ENCODE measurements around the gene QRICH2. TPM values are rescaled to one million over a fixed set of nuclear protein-coding genes. Genes with fewer than 3 reads are reported as not detected.
"Not testable (repeated sequence)": the region's sequence is repeated elsewhere in the genome, so short reads cannot be mapped to it uniquely, and the experiment has no call there.

Gene QRICH2
- total RNA-seq, 1 donor from 2014 or later, result 3.6 TPM

DNA sequence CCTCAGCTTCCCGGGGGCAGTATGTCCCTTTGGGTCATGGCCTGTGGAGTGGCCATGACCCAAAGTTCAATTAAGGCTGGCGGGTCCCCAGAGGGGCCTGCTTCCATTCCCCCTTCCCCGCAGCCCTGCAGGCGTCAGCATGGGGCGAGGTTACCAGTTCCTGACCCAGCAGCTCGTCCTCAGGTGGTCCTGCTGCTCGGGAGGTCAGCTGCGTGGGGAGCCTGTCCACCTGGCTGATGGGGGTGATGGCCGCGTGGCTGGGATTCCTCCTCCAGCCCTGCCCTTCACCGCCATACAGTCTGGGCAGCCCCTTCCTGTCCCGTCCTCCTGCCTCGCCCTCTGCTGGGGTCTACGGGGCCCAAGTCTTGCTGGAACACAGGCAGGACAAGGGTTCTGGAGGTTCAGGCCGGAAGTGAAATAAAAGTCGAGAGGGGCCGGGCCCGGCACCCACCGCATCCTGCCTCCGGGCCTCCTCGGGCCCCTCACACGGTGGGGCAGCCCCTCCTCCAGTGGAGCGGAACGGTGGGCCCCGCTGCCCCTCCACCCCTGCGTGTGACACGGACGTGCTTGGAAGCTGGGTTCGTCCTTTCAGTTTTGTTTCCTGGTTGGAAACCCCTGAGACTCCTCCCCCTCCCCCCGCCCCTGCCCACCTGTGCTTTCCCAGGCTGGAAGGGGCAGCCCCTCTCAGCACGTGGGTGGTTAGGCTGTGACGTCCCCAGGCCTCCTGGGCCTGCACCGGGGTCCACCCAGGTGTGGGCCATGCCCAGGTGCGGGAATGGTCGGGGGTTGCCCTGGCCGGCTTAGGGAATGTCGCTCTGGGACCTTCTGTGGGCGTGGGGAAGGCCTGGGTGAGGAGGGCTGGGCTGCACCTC is 36.2 kb downstream of the QRICH2 start:
- intact Hi-C loops (cut with DNase I), result no loop called here
- ATAC-seq (no peak), DNase-seq (ENCODE audit: missing footprints) (peak; percentile 78)

DNA sequence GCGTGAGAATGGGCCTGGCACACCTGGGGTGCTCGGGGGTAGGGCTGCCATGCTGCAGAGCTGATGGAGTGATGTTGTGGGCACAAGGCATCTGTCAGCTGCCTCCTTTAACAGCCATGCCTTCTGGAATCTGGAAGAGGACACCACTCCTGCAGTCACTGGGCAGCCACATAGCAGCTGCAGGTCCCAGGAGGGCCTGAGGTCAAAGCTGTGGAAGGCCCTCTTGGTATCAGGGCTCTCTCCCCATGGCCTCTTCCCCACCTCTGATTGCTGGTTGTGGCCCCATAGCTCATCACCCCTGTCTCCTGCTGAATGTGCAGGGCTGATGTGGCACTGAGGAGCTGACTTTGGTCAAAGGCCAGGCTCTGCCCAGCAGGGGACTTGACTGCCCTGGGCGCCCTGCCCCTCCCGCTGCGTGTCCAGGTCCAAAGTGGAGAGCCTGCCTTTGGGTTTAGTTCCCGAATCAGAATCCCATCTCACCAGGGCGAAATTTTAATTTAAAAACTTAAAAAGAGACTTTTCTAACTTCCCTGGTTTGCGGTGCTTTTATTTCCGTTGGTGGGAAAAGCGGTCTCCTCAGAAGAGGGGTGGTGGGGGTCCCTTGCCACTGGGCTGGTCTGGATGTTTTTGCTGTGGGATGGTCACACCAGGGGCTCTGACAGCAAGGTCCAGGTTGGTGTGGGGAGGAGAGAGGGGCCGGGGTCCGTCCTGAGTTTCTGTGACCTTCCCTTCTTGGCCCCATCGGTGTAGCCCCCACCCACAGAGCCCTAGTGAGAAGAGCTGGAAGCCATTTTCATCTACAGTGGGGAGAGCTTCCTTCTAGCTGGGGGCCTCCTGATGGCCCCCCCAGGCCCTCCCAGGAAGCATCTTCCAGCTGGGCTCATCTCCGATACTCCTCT is 37.1 kb downstream of the QRICH2 start:
- DNase-seq (ENCODE audit: missing footprints), result peak; percentile 59
- ATAC-seq, result no peak
- intact Hi-C loops (cut with DNase I), result no loop called here

DNA sequence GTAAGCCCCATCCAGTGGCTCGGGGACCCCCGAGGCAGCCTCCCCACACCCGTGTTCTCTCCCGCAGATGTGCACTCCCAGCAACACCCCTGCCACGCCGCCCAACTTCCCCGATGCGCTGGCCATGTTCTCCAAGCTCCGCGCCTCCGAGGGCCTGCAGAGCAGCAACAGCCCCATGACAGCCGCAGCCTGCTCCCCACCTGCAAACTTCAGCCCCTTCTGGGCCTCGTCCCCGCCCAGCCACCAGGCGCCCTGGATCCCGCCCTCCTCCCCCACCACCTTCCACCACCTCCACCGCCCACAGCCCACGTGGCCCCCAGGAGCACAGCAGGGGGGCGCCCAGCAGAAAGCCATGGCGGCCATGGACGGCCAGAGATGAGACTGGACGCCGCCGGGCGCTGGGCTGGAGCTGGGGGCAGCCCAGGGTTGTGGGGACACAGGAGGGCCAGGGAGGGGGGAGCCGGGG is 37.9 kb downstream of the QRICH2 start:
- intact Hi-C loops (cut with DNase I), result no loop called here
- DNase-seq (ENCODE audit: missing footprints) (peak; percentile 67), ATAC-seq (no peak)

DNA sequence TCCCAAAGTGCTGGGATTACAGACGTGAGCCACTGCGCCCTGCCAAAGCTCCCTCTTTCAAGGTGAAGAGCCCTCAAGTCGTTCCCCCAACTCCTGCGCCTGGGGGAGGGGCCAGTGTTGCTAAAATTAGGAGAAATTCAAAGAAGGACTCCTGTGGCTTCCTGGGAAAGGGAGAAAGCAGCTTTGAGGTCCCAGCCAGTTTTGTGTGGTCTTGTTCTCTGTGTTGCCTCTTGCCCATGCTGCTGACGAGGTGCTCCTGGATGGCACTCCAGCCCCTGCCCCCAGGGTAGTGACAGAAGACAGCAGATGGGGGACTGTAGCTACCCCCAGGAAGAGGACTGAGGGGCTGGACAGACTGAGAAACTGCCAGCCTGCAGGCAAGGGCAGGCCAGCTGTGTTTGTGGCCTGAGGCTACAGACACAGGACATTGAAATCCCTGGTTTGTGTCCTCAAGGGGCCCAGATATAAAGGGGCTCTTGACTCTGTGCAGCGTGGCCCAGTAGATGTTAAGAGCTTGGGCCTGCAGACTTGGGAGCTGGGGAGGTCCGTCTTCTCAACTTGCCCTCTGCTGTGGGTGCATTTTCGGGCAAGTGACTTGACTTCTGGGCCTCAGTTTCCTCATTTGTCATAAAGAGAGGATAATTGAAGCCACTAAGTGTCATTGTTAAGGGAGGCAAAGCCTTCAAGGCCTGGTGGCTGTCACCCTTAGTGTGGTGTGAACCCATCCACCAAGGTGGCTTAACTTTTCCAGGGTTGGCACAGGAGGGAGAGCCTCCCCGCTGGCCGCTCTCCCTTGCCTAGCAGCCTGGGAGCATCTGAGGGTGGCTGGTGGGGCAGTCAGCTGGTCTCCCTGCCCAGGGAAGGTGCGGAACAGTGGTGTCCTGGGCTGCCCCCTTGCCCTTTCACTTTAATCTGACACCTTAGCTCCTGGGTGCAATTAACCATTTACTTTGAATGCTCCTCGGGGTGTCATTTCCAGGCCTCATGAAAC is 38.8 kb downstream of the QRICH2 start:
- intact Hi-C loops (cut with DNase I), result loop anchor here (5.0 kb wide), 1 partner anchor 72 kb away; no protein-coding TSS in a partner anchor
- ATAC-seq (no peak), DNase-seq (ENCODE audit: missing footprints) (peak; percentile 6)

DNA sequence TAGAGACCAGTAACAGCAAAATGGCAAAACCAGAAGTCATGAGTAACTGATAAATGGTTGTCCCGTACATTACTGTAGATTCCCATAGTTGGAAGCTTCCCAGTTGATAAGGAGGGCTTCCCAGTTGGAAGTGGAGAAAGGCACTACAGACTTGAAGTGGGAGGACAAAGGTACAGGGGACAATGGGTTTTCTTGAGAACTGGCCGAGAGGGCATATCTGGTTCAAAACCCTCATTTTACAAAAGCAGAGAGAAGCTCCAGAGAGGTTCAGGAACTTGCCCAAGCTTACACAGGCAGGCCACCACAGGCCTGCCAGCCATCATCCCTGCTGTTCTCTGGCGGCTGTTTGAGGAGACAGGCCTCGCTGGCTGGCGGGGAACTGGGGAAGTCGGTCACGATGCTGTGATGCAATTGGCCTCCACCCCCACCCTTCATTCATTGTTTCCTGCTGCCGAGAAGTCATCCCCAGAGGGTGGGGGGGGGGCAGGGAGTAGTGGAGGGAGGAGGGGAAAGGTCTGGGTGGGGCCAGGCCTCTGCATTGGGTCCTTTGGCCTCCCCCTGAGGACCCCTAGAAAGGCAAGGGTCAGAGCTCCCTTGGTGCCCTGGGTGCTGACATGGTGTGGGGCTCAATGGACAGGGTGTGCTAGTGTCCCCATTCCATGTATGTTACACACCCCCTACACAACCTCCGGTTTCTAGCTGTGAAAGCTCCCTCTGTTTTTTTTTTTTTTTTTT is 39.9 kb downstream of the QRICH2 start:
- ATAC-seq, result peak; percentile 30
- peak; percentile 92 for DNase-seq (ENCODE audit: missing footprints)
- intact Hi-C loops (cut with DNase I), result loop anchor here (5.0 kb wide), 1 partner anchor 71 kb away; no protein-coding TSS in a partner anchor

DNA sequence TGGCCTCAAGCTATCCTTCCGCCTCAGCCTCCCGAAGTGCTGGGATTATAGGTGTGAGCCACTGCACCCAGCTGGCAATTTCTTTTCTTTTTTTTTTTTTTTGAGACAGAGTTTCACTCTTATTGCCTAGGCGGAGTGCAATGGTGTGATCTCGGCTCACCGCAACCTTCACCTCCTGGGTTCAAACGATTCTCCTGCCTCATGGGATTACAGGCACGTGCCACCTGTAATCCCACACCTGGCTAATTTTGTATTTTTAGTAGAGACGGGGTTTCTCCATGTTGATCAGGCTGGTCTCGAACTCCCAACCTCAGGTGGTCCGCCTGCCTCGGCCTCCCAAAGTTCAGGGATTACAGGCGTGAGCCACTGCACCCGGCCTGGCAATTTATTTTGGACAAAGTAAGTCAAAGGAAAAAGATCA is 40.5 kb downstream of the QRICH2 start:
- intact Hi-C loops (cut with DNase I), result loop anchor here (5.0 kb wide), 1 partner anchor 70 kb away; no protein-coding TSS in a partner anchor
- ATAC-seq, result not testable (repeated sequence)
- DNase-seq (ENCODE audit: missing footprints), result peak; percentile 43

DNA sequence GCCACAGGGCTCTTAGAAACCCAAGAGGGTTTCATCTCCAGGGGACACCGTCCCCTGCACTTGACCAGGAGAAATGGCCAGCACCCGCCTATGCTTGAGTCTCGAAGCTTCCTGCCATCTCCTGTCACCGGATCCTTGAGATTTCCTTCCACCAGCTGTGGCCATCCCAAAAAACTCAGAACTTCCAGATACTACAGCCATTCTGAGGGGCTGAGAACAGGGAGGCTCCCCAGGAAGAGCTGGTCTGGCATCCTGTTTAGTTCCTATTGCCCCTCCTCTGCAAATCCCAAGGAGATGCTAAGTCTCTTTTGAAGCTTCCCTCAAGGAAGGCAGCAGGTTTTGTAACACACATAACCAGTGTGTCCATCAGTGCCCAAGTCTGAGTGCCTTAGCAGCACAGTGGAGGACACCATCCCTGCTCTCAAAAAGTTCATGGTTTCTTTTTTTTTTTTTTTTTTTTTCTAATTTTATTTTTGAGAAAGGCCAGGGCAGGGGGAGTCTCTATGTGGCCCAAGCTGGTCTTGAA is 41.0 kb downstream of the QRICH2 start:
- ATAC-seq, result no peak
- peak; percentile 8 for DNase-seq (ENCODE audit: missing footprints)
- intact Hi-C loops (cut with DNase I), result loop anchor here (5.0 kb wide), 1 partner anchor 70 kb away; no protein-coding TSS in a partner anchor

DNA sequence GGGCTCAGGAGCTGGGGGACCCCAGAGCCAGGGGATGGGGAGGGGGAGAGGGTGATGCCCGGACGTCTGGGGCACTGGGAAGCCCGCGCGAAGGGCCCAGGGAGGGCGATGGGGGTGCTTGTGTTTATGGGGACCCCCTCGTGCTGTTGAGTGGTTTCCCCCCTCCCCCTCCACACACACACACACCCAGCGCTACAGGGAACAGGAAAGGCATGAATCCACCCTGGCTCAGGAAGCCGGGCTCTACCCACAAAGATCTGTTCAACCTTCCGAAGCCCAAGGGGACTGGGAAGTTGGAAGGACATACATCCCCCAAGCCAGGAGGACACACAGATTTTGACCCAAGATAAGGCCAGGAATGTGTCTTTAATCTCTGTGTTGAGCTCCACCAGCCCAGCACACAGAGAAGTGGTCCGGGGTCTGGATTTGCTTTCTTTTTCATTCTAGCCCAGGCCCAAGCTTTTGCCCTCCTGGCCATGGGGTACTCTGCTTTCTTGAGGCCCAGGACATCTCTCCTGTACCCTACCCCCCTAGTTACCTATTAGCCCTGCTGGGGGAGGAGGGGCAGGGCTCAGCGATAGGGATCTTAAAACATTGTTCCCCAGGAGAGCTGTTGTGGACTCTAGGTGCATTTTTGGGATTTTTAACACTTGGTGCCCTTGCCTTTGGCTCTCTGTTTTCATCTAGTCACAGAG is 41.7 kb downstream of the QRICH2 start:
- peak; percentile 1 for DNase-seq (ENCODE audit: missing footprints)
- intact Hi-C loops (cut with DNase I), result loop anchor here (5.0 kb wide), 1 partner anchor 69 kb away; no protein-coding TSS in a partner anchor
- ATAC-seq, result no peak

DNA sequence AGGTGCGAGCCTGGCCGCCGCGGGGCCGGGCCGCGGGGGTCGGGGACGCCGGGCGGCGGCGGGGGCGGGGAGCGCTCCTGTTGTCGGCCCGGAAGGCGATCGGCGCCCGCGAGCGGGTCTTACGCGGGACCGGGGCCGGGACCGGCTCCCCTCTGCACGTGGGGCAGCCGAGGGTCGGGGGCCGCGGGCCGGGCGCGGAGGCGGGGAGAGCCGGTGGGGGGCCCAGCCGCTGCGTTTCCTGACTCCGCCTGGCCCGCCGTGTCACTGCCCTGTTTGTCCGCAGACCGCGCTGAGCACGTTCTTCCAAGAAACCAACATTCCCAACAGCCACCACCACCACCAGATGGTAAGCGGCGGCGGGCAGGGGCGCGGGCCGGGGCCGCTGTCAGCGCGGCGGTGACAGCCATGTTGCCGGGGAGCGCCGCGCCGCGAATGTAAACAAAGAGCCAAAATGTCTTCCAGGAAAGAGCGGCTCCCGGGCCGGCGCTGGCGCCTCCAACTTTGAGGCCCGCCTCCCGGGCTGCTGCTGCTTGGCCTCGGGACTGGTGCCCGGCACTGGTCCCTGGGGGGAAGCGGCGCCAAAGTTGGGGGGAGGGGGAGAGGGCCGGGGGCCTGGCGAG is 42.3 kb downstream of the QRICH2 start:
- peak; percentile 91 for DNase-seq (ENCODE audit: missing footprints)
- intact Hi-C loops (cut with DNase I), result loop anchor here (2.0 to 5.0 kb wide), 2 partner anchors 25 to 68 kb away; partner anchors contain the start of gene RNF157
- ATAC-seq, result no peak

DNA sequence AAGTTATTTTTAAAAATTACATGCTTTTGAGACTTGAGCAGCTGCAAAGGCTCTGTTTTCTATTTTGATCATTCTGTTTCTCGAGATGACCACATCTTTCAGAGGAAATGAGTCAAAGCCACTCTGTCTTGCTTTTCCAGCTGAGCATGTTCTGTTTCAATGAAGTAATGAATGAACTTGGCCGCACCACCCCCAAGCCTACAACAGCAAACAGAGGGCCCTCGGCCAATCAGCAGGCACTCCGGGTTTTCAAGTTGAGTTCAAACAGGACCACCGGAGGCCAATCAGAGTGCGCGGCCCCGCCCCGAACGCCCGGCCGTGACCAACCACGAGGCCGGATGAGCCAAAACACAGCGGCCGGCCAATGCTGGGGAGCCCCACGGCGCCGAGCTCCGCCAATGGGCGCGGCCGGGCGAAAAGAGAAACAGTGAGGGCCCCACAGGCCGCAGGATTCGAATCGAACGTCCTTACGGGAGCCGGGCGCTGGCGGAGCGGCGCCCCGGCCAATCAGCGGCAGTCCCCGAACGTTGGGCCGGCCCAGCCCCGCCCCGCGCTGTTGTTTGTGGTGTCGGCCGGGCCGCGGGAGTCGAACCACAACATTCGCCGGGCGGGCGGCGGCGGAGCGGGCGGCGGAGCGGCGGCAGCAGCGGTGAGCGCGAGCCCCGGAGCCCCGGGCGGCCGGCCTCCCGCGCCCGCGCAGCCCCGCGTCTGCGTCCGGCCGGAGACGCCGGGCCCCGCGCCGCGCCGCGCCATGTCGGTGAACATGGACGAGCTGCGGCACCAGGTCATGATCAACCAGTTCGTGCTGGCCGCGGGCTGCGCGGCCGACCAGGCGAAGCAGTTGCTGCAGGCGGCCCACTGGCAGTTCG is 43.1 kb downstream of the QRICH2 start, which contains the start of gene UBALD2:
UBALD2 (plus strand) TSS at position 594 of the 869 bp plus-strand sequence; CDS start at position 752, 158 bp downstream.
- peak; percentile 100 for DNase-seq (ENCODE audit: missing footprints)
- ATAC-seq, result peak; percentile 95
- intact Hi-C loops (cut with DNase I), result loop anchor here (2.0 to 5.0 kb wide), 2 partner anchors 24 to 68 kb away; partner anchors contain the start of gene RNF157

DNA sequence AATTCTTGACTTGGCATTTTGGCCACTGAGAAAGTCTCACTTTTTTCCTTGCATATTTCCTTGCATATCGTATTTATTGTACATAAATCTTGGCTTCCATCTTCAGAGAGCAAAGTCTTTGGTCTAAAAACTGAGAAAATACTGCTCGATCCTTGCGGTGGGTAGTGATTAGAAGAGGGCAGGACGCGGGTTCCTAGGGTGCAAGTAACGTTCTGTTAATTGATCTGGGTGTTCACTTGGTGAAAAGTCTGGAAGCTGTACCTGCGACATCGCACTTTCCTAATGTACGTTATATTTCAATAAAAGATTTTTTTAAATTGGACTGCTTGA is 43.7 kb downstream of the QRICH2 start:
- intact Hi-C loops (cut with DNase I), result loop anchor here (2.0 kb wide), 1 partner anchor 24 kb away; the partner anchor contains the start of gene RNF157
- ATAC-seq (no peak), DNase-seq (ENCODE audit: missing footprints) (no peak)

DNA sequence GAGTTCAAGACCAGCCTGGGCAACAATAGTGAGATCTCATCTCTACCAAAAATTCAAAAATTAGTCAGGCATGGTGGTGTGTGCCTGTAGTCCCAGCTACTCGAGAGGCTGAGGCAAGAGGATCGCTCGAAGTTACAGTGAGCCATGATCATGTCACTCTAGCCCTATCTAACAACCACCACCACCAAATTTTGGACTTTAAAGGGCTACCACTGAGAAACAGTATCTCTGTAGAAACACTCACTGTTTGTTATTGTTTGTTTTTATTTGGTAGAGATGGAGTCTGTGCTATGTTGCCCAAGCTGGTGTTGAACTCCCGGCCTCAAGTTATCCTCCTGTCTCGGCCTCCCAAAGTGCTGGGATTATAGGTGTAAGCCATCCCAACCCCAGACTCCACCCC is 44.2 kb downstream of the QRICH2 start:
- peak; percentile 17 for DNase-seq (ENCODE audit: missing footprints)
- intact Hi-C loops (cut with DNase I), result loop anchor here (2.0 kb wide), 1 partner anchor 23 kb away; the partner anchor contains the start of gene RNF157
- no peak for ATAC-seq

DNA sequence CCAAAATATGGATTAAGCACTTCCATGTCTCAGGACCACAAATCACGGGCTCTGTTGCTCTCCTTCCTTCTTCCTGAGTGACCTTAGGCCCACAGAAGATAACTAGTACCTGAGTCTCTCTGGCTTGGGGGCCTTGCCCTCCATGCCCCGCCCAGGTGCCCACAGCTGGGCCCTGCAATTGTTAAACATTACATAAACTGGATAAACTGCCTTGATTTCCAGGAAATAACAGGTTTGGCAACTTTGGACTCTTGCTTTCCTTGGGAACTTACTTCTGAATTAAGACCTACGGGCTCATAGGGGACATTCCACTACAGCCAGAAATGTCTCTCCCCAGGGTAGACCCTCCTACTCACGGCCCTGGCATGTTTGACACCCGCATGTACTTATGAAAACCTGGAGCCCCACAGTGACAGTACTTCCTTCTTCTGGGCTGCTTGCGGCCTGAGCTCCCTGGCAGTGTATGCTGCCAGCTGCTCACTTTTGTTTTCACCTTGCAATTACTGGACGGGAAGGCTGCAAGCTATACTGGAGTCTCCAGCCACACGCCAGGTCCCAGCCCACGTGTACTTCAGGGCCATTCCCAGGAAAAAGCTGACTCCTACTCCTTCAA is 45.2 kb downstream of the QRICH2 start:
- intact Hi-C loops (cut with DNase I), result no loop called here
- ATAC-seq, result no peak

DNA sequence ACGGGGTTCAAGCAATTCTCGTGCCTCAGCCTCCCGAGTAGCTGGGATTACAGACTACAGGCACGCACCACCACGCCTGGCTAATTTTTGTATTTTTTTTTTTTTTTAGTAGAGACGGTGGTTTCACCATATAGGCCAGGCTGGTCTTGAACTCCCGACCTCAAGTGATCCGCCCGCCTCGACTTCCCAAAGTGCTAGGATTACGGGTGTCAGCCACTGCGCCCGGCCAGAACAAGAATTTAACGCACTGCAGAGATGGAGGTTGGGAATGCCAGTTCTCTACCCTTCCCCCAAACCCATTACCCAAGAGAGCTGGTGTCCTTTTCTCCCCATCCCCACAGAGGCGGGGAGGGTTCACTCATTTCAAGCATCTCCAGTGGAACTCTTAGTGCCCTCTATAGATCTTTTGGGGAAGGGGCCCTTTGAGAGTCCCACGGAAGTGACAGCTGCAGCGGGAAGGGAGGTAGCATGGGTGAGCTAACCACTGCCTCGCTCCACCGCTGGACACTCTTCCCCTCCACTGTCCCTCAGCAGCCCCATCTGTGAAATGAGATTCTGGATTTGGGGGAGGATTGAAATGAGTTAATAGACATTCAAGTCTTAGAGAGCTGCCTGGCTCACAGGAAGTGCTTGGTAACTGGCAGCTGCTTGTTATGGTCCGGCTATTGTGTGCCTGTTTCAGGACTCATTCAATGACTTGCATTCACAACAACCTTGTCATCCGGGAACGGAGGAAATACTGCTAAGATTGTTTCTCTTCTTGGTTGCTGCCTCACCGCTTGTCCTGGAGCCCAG is 46.5 kb downstream of the QRICH2 start:
- DNase-seq (ENCODE audit: missing footprints) (peak; percentile 37), ATAC-seq (no peak)
- intact Hi-C loops (cut with DNase I), result no loop called here

More for the DNA sequence above, 45.2 kb downstream of the QRICH2 start:
- peak; percentile 66 for DNase-seq (ENCODE audit: missing footprints)

Data from Right ventricle myocardium inferior (tissue), 1 donor.